Keratinocyte (primary cell): ENCODE measurements around the gene TAF13. TPM values are rescaled to one million over a fixed set of nuclear protein-coding genes. Genes with fewer than 3 reads are reported as not detected.

Experiments
- DNase-seq: peaks from one replicate; pipeline ENCODE4 v3.0.0-alpha.2; 2011; ENCODE audit warnings: low read depth, missing footprints, low spot score
- FAIRE-seq: peaks from 2 replicates; lab custom pipeline; 2011; peaks lifted over from hg19 to GRCh38; lab: Jason Lieb, UNC
- H2AFZ ChIP-seq: 2 replicates; pipeline ENCODE4 v1.6.0; 2012; ENCODE audit warnings: low read length, control low read depth, inconsistent platforms; ENCODE audit not compliant: control insufficient read depth
- H3K27ac ChIP-seq: 2 replicates; pipeline ENCODE4 v1.5.1; 2011; ENCODE audit warnings: low read length; ENCODE audit not compliant: control insufficient read depth, insufficient read depth
- H3K27me3 ChIP-seq: 3 replicates; pipeline ENCODE4 v1.6.0; 2011; ENCODE audit warnings: low read length; ENCODE audit not compliant: control insufficient read depth, insufficient read depth; ENCODE audit errors: extremely low read depth
- H3K36me3 ChIP-seq, 2 experiments: 2 replicates in 1 of 2; 3 replicates in 1 of 2; pipeline ENCODE4 v1.5.1; 2011; ENCODE audit warnings: low read length in 2 of 2, mild to moderate bottlenecking in 1 of 2; ENCODE audit not compliant: control insufficient read depth in 2 of 2, insufficient read depth in 2 of 2; ENCODE audit errors: extremely low read depth in 1 of 2
- H3K4me1 ChIP-seq: 3 replicates; pipeline ENCODE4 v1.5.1; 2011; ENCODE audit warnings: low read length; ENCODE audit not compliant: control insufficient read depth, insufficient read depth; ENCODE audit errors: extremely low read depth
- H3K4me2 ChIP-seq: 3 replicates; pipeline ENCODE4 v1.6.0; 2011; ENCODE audit warnings: low read depth, low read length; ENCODE audit not compliant: control insufficient read depth, insufficient read depth; ENCODE audit errors: extremely low read depth
- H3K4me3 ChIP-seq, 3 experiments: fragments of 200-600 bp in 1 of 3; sonication (generic) in 1 of 3; 2 replicates in 2 of 3; 3 replicates in 1 of 3; pipeline ENCODE4 v1.5.1; 2011 to 2016; ENCODE audit warnings: low read length in 3 of 3, mild to moderate bottlenecking in 3 of 3, control low read depth in 2 of 3, inconsistent platforms in 1 of 3, low read depth in 1 of 3, mixed read lengths in 1 of 3, mixed run types in 1 of 3, moderate library complexity in 1 of 3; ENCODE audit not compliant: control insufficient read depth in 2 of 3, insufficient read depth in 2 of 3; ENCODE audit errors: extremely low read depth in 1 of 3
- H3K79me2 ChIP-seq: 2 replicates; pipeline ENCODE4 v1.6.0; 2012; ENCODE audit warnings: low read length; ENCODE audit not compliant: control insufficient read depth, insufficient read depth
- H3K9ac ChIP-seq: 3 replicates; pipeline ENCODE4 v1.6.0; 2011; ENCODE audit warnings: low read length; ENCODE audit not compliant: control insufficient read depth, insufficient read depth; ENCODE audit errors: extremely low read depth
- H3K9me1 ChIP-seq: 3 replicates; pipeline ENCODE4 v1.6.0; 2011; ENCODE audit warnings: low read length; ENCODE audit not compliant: control insufficient read depth, insufficient read depth; ENCODE audit errors: extremely low read depth
- H3K9me3 ChIP-seq: 2 replicates; pipeline ENCODE4 v1.5.1; 2012; ENCODE audit warnings: low read depth, low read length; ENCODE audit not compliant: control insufficient read depth
- H4K20me1 ChIP-seq: 3 replicates; pipeline ENCODE4 v1.6.0; 2011; ENCODE audit warnings: low read length; ENCODE audit not compliant: control insufficient read depth, insufficient read depth; ENCODE audit errors: extremely low read depth
- EZH2 ChIP-seq: IDR thresholded peaks from one replicate; pipeline ENCODE4 v1.6.1; 2012; ENCODE audit warnings: inconsistent platforms, mild to moderate bottlenecking, low read length, moderate library complexity
- dilution Hi-C: fragments of 300-500 bp; cut with MboI; formaldehyde crosslinking; loops from one replicate; pipeline ENCODE4 v1.7.0; 2020; ENCODE audit warnings: low sequenced_read_pairs; ENCODE audit not compliant: extremely low pct_ligation_motif_present
- polyA plus RNA-seq, 5 experiments: library from polyadenylated mRNA; depleted of rRNA in 3 of 5; stranded (reverse) in 3 of 5; stranded (forward) in 1 of 5; unstranded in 1 of 5; fragments of >200 nt; gene quantifications; 1 replicate in 1 of 5; 2 replicates in 3 of 5; 3 replicates in 1 of 5; pipeline versions ENCODE4 v1.2.1 to v1.2.3, GENCODE V29; 2011 to 2012; ENCODE audit warnings: missing spikeins in 2 of 5, low read depth in 1 of 5, low replicate concordance in 1 of 5
- TF ChIP-seq, protein P1 (sequence below), 3 experiments: IDR thresholded peaks in 1 of 3; conservative IDR thresholded peaks in 1 of 3; optimal IDR thresholded peaks in 1 of 3; 2 replicates in 2 of 3; 3 replicates in 1 of 3; pipeline versions ENCODE3 to v1.5.1; 2011; ENCODE audit warnings: low read length in 3 of 3, mild to moderate bottlenecking in 3 of 3, moderate library complexity in 2 of 3, control low read depth in 1 of 3, inconsistent platforms in 1 of 3; ENCODE audit not compliant: insufficient read depth in 2 of 3; ENCODE audit errors: extremely low read depth in 1 of 3

Gene TAF13
- polyA plus RNA-seq, 1 donor (not counting 4 experiments of a cell fraction or from before 2014, with no cell fraction given): 151 TPM

DNA sequence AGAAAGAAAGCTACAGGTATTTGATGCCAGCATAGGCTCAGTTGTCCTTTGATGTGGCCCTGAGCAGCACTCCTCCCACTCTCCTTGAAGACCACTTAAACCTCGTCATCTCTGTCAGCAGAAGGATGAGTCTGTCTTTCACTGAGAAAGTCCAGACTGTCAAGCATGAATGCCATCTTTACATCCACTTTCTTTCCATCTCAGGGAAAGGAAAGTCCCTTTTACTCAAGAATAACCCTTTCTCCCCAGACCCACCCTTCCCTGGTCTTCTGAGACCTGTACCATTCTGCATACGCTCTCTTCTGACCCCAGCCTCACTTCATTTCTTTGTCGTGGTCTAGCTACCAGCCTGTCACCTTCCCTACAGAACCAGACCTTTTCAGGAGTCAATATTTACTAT is 34.1 kb upstream of the TAF13 start:
- FAIRE-seq: no peak
- no peaks in the 10 kb centered on the region for H3K9me3 ChIP-seq
- no peak overlapping the region for H3K9ac ChIP-seq
- no peaks in the 10 kb centered on the region for H3K36me3 ChIP-seq
- no peak overlapping the region for H2AFZ ChIP-seq
- DNase-seq: no peak
- H3K4me2 ChIP-seq: no peak overlapping the region
- dilution Hi-C loops: no loop called here
- no peak for TF ChIP-seq EZH2
- TF ChIP-seq, protein P1, sequence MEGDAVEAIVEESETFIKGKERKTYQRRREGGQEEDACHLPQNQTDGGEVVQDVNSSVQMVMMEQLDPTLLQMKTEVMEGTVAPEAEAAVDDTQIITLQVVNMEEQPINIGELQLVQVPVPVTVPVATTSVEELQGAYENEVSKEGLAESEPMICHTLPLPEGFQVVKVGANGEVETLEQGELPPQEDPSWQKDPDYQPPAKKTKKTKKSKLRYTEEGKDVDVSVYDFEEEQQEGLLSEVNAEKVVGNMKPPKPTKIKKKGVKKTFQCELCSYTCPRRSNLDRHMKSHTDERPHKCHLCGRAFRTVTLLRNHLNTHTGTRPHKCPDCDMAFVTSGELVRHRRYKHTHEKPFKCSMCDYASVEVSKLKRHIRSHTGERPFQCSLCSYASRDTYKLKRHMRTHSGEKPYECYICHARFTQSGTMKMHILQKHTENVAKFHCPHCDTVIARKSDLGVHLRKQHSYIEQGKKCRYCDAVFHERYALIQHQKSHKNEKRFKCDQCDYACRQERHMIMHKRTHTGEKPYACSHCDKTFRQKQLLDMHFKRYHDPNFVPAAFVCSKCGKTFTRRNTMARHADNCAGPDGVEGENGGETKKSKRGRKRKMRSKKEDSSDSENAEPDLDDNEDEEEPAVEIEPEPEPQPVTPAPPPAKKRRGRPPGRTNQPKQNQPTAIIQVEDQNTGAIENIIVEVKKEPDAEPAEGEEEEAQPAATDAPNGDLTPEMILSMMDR (optimal IDR thresholded peaks at IDR 0.05 in 1 of 3, IDR thresholded peaks at IDR 0.05 in 1 of 3, conservative IDR thresholded peaks at IDR 0.05 in 1 of 3; ENCODE audit: extremely low read depth in 1 of 3, insufficient read depth in 2 of 3, low read length in 3 of 3): no peak
- peaks cover 24% of the 10 kb centered on the region for H3K27me3 ChIP-seq
- no peak overlapping the region for H3K27ac ChIP-seq
- peaks cover 9% of the 10 kb centered on the region for H3K4me1 ChIP-seq
- H4K20me1 ChIP-seq: no peaks in the 10 kb centered on the region
- H3K9me1 ChIP-seq: no peaks in the 10 kb centered on the region
- H3K4me3 ChIP-seq: no peak overlapping the region
- no peaks in the 10 kb centered on the region for H3K79me2 ChIP-seq

DNA sequence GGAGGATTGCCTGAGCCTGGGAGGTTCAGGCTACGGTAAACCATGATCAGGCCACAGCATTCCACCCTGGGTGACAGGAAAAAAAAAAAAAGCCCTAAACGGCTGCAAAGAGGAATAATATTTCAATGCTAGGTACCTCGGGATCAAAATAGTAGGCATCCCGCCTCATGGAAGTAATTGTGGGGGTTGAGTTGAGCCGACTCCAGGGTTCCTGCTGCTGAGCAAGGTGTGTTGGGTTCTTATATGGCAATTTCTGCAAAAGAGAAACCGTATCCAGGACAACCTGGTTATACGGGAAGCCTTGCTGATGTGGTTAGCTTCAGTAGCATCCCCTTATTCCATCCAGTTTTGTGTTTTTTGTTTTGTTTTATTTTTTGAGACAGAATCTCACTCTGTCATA is 32.0 kb upstream of the TAF13 start:
- H4K20me1 ChIP-seq: no peaks in the 10 kb centered on the region
- H3K4me3 ChIP-seq: no peak overlapping the region
- H3K4me2 ChIP-seq: no peak overlapping the region
- H3K4me1 ChIP-seq: peaks cover 5% of the 10 kb centered on the region
- no peak for DNase-seq
- TF ChIP-seq, protein P1 (optimal IDR thresholded peaks at IDR 0.05 in 1 of 3, IDR thresholded peaks at IDR 0.05 in 1 of 3, conservative IDR thresholded peaks at IDR 0.05 in 1 of 3; ENCODE audit: extremely low read depth in 1 of 3, insufficient read depth in 2 of 3, low read length in 3 of 3): no peak
- TF ChIP-seq EZH2: no peak
- no peak overlapping the region for H3K27ac ChIP-seq
- H3K9me1 ChIP-seq: no peaks in the 10 kb centered on the region
- H3K9ac ChIP-seq: no peak overlapping the region
- dilution Hi-C loops: no loop called here
- H3K9me3 ChIP-seq: no peaks in the 10 kb centered on the region
- H3K79me2 ChIP-seq: no peaks in the 10 kb centered on the region
- H3K36me3 ChIP-seq: no peaks in the 10 kb centered on the region
- FAIRE-seq: no peak
- H2AFZ ChIP-seq: no peak overlapping the region
- H3K27me3 ChIP-seq: peaks cover 3% of the 10 kb centered on the region
